Activated naive CD4-positive, alpha-beta T cell treated with anti-CD3 and anti-CD28 coated beads, Interleukin-2, amount 10 ng/mL, durations not matched to agents 5 hours and 36 hours (primary cell): ENCODE data around the gene SCCPDH. TPM values are rescaled to one million over a fixed set of nuclear protein-coding genes. Genes with fewer than 3 reads are reported as not detected.

ENCODE experiments used
- total RNA-seq, 2 experiments: library from RNA; stranded (reverse); gene quantifications; one replicate each; pipeline ENCODE4 v1.2.3, GENCODE V29; 2021

SCCPDH gene, protein sequence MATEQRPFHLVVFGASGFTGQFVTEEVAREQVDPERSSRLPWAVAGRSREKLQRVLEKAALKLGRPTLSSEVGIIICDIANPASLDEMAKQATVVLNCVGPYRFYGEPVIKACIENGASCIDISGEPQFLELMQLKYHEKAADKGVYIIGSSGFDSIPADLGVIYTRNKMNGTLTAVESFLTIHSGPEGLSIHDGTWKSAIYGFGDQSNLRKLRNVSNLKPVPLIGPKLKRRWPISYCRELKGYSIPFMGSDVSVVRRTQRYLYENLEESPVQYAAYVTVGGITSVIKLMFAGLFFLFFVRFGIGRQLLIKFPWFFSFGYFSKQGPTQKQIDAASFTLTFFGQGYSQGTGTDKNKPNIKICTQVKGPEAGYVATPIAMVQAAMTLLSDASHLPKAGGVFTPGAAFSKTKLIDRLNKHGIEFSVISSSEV
- 1 to 10 TPM; 8.8 to 9.5 TPM for total RNA-seq

DNA sequence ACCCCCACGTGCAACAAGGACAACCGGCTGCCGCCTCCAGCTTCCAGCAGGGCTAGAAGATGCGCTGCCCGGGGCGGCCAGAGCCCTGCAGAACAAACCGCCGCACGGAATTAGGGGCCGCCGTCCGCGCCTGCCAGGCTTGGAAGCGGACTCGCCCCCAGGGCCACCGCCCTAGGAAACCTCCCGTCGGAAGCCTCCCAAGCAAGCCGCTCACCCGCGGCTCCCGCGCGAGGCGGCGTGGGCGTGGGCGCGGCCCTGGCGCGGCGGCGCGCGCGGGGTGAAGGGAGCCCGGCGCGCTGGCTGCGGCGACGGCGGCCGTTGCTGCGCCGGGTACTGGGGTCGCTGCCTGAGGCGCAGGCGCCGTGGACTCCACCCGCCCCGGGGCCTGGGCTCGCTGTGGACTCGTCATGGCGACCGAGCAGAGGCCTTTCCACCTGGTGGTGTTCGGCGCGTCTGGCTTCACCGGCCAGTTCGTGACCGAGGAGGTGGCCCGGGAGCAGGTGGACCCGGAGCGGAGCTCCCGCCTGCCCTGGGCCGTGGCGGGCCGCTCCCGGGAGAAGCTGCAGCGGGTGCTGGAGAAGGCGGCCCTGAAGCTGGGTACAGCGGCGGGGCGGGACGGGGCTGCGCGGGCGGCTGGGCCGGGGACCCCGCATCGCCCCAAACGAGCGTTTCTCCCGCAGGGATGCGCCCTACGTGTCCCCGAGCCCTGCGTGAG is at the start of gene SCCPDH:
TSS of gene SCCPDH (plus strand) at position 394 of the 715 bp plus-strand sequence. CDS start at position 408, 14 bp downstream.

Other genes with a start within 250 kb of the SCCPDH start
- 10 to 100 TPM; 15.3 to 21.3 TPM for gene SMYD3, start 217.1 kb upstream of the SCCPDH start, total RNA-seq
- 10 to 100 TPM in 1 of 2 experiments, 1 to 10 TPM in 1; 9.5 to 10.6 TPM for gene TFB2M, start 158.1 kb upstream of the SCCPDH start, total RNA-seq
- 10 to 100 TPM; 42.2 to 43.4 TPM for gene CNST, start 158.0 kb upstream of the SCCPDH start, total RNA-seq
- gene AHCTF1, start 207.5 kb downstream of the SCCPDH start, total RNA-seq, result 10 to 100 TPM; 32.3 to 32.5 TPM